HEK293 (cell line): Measurements from ENCODE around the gene INSRR.

ENCODE experiments used
- HOXC10 ChIP-seq: sonication (generic); formaldehyde crosslinking; IDR thresholded peaks from 2 replicates; pipeline ENCODE4 v1.8.1; 2023; ENCODE audit warnings: mild to moderate bottlenecking, missing genetic modification reagents
- ZBTB20 ChIP-seq: fragments of 450-650 bp; formaldehyde crosslinking; IDR thresholded peaks from 2 replicates; pipeline ENCODE4 v1.5.1; 2016; ENCODE audit warnings: missing biosample characterization, missing genetic modification characterization
- ZNF223 ChIP-seq: fragments of 450-650 bp; formaldehyde crosslinking; IDR thresholded peaks from 2 replicates; pipeline ENCODE4 v1.5.1; 2016; ENCODE audit warnings: missing biosample characterization, missing genetic modification characterization
- ZNF274 ChIP-seq, 2 experiments: fragments of 200-500 bp in 1 of 2; fragments of 450-650 bp in 1 of 2; sonication (Bioruptor generic) in 1 of 2; formaldehyde crosslinking in 1 of 2; IDR thresholded peaks; 2 replicates each; pipeline versions ENCODE4 v1.5.1 to v1.6.1; 2014 to 2016; ENCODE audit warnings: borderline replicate concordance in 1 of 2, inconsistent platforms in 1 of 2, low read length in 1 of 2, missing biosample characterization in 1 of 2, missing genetic modification characterization in 1 of 2
- TF ChIP-seq, protein P1 (sequence below): fragments of 450-650 bp; formaldehyde crosslinking; IDR thresholded peaks from 2 replicates; pipeline ENCODE4 v1.5.1; 2016; ENCODE audit warnings: missing biosample characterization, missing genetic modification characterization
- TF ChIP-seq, protein P2 (sequence below): IDR thresholded peaks from 2 replicates; pipeline ENCODE4 v1.6.1; 2011; ENCODE audit warnings: mild to moderate bottlenecking, low read depth, low read length, borderline replicate concordance
- TF ChIP-seq, protein P3 (sequence below): fragments of 450-650 bp; formaldehyde crosslinking; IDR thresholded peaks from 2 replicates; pipeline ENCODE4 v1.5.1; 2017; ENCODE audit warnings: missing biosample characterization, missing genetic modification characterization
- TF ChIP-seq, protein P4 (sequence below): fragments of 450-650 bp; formaldehyde crosslinking; IDR thresholded peaks from 2 replicates; pipeline ENCODE4 v1.5.1; 2017; ENCODE audit warnings: missing biosample characterization, missing genetic modification characterization
- TF ChIP-seq, protein P5 (sequence below): fragments of 450-650 bp; formaldehyde crosslinking; optimal IDR thresholded peaks from 2 replicates; pipeline ENCODE3; 2016; ENCODE audit warnings: missing biosample characterization, mild to moderate bottlenecking, missing genetic modification characterization

DNA sequence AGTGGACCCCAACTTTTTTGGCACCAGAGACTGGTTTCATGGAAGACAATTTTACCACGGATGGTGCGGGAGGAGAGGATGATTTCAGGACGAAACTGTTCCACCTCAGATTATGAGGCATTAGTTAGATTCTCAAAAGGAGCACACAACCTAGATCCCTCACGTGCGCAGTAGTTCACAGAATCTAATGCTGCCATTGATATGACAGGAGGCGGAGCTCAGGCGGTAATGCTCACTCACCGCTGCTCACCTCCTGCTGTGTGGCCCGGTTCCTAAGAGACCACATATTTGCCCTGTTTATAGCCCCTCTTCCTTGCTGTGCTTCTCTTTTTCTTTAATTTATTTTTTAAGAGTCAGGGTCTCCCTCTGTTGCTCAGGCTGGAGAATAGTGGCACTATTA is 6.3 kb upstream of the INSRR start:
- TF ChIP-seq, protein P1, sequence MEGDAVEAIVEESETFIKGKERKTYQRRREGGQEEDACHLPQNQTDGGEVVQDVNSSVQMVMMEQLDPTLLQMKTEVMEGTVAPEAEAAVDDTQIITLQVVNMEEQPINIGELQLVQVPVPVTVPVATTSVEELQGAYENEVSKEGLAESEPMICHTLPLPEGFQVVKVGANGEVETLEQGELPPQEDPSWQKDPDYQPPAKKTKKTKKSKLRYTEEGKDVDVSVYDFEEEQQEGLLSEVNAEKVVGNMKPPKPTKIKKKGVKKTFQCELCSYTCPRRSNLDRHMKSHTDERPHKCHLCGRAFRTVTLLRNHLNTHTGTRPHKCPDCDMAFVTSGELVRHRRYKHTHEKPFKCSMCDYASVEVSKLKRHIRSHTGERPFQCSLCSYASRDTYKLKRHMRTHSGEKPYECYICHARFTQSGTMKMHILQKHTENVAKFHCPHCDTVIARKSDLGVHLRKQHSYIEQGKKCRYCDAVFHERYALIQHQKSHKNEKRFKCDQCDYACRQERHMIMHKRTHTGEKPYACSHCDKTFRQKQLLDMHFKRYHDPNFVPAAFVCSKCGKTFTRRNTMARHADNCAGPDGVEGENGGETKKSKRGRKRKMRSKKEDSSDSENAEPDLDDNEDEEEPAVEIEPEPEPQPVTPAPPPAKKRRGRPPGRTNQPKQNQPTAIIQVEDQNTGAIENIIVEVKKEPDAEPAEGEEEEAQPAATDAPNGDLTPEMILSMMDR (tag by site-specific recombination): no peak
- TF ChIP-seq HOXC10 (no peak), ZNF274 (IDR thresholded peaks at IDR 0.05; ENCODE audit: low read length) (no peak), ZNF274 (tag by site-specific recombination; IDR thresholded peaks at IDR 0.05; ENCODE audit: borderline replicate concordance) (no peak), ZBTB20 (tag by site-specific recombination) (no peak), ZNF223 (tag by site-specific recombination) (no peak)
- TF ChIP-seq, protein P2, sequence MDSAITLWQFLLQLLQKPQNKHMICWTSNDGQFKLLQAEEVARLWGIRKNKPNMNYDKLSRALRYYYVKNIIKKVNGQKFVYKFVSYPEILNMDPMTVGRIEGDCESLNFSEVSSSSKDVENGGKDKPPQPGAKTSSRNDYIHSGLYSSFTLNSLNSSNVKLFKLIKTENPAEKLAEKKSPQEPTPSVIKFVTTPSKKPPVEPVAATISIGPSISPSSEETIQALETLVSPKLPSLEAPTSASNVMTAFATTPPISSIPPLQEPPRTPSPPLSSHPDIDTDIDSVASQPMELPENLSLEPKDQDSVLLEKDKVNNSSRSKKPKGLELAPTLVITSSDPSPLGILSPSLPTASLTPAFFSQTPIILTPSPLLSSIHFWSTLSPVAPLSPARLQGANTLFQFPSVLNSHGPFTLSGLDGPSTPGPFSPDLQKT: no peak
- TF ChIP-seq, protein P3, sequence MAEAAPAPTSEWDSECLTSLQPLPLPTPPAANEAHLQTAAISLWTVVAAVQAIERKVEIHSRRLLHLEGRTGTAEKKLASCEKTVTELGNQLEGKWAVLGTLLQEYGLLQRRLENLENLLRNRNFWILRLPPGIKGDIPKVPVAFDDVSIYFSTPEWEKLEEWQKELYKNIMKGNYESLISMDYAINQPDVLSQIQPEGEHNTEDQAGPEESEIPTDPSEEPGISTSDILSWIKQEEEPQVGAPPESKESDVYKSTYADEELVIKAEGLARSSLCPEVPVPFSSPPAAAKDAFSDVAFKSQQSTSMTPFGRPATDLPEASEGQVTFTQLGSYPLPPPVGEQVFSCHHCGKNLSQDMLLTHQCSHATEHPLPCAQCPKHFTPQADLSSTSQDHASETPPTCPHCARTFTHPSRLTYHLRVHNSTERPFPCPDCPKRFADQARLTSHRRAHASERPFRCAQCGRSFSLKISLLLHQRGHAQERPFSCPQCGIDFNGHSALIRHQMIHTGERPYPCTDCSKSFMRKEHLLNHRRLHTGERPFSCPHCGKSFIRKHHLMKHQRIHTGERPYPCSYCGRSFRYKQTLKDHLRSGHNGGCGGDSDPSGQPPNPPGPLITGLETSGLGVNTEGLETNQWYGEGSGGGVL (tag by site-specific recombination): no peak
- TF ChIP-seq, protein P4, sequence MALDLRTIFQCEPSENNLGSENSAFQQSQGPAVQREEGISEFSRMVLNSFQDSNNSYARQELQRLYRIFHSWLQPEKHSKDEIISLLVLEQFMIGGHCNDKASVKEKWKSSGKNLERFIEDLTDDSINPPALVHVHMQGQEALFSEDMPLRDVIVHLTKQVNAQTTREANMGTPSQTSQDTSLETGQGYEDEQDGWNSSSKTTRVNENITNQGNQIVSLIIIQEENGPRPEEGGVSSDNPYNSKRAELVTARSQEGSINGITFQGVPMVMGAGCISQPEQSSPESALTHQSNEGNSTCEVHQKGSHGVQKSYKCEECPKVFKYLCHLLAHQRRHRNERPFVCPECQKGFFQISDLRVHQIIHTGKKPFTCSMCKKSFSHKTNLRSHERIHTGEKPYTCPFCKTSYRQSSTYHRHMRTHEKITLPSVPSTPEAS (tag by site-specific recombination): no peak
- TF ChIP-seq, protein P5, sequence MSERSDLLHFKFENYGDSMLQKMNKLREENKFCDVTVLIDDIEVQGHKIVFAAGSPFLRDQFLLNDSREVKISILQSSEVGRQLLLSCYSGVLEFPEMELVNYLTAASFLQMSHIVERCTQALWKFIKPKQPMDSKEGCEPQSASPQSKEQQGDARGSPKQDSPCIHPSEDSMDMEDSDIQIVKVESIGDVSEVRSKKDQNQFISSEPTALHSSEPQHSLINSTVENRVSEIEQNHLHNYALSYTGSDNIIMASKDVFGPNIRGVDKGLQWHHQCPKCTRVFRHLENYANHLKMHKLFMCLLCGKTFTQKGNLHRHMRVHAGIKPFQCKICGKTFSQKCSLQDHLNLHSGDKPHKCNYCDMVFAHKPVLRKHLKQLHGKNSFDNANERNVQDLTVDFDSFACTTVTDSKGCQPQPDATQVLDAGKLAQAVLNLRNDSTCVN (tag by site-specific recombination): no peak
